Raji (cell line): Measurements from ENCODE around the gene UQCC2.

Source experiments
- POLR2A ChIP-seq: IDR thresholded peaks from 2 replicates; pipeline ENCODE4 v1.6.1; 2011; ENCODE audit warnings: low read depth, low read length, control low read depth; ENCODE audit not compliant: insufficient read depth

Gene UQCC2

GRCh38 chr6:33670086-33670660 is 41.3 kb downstream of the UQCC2 start:
- no peak for TF ChIP-seq POLR2A

- no peak for TF ChIP-seq POLR2A
Observed at GRCh38 chr6:33668914-33669313, 42.6 kb downstream of the UQCC2 start.

DNA sequence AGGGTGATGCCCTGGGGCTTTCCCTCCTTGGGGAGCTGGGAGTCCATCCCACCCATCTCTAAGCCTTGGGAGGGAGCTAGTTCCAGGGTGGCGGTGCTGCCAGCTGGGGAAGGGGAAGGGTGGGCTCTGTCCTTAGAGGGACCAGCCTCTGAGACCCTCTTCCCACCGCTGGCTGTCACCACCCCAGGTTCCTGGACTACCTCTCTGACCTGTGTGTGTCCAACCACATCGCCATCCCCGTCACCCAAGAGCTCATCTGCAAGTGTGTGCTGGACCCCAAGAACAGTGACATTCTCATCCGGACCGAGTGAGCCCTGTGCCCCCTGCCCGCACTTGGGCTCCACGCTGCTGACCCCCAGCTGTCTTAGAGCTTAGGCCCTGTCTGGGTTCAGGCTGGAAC is 43.2 kb downstream of the UQCC2 start:
- TF ChIP-seq POLR2A = no peak

DNA sequence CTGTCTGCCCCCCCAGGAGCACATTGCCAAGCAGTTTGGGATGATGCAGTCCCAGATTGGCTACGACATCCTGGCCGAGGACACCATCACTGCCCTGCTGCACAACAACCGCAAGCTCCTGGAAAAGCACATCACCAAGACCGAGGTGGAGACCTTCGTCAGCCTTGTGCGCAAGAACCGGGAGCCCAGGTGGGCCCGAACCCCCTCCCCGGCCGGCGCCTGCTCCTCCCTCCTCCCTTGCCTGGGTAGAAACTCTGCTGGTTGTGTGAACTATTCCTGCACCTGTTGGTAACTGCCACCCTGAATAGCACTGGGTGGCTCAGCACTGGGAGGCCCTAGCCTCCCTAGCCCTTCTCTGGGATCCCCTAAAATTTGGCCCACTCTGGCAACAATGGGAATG is 43.7 kb downstream of the UQCC2 start:
- TF ChIP-seq POLR2A = no peak

GRCh38 chr6:33667072-33667471 is 44.4 kb downstream of the UQCC2 start:
- no peak for TF ChIP-seq POLR2A

- TF ChIP-seq POLR2A = no peak
Observed at GRCh38 chr6:33665957-33666356, 45.5 kb downstream of the UQCC2 start.

DNA sequence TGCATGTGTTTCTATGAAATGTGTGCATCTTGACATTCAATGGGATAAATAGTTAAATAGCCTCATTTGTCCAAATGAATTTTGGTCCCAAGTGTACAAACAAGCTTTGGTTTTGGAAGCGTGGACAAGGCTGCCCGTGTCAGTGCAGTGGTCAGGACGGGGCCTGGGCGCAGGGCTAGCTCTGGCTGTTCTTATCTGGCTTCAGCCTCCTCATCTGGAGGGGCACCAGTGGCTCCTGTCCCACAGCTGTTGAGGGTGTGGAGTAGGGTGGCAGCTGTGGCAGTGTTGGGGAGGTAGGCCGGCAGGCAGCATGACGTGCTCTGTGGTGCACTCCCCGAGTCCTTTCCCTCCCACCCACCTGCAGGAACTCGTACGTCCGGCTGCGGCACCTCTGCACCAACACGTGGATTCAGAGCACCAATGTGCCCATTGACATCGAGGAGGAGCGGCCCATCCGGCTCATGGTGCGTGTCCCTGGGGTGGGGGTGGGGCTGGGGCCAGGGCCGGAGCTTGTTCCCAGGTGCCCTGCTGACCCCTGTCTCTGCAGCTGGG is 46.9 kb downstream of the UQCC2 start:
- TF ChIP-seq POLR2A = no peak

GRCh38 chr6:33663727-33664449 is 47.6 kb downstream of the UQCC2 start:
- TF ChIP-seq POLR2A = no peak

GRCh38 chr6:33663028-33663427 is 48.5 kb downstream of the UQCC2 start:
- TF ChIP-seq POLR2A = no peak

- TF ChIP-seq POLR2A = no peak
Observed at GRCh38 chr6:33662318-33662717, 49.2 kb downstream of the UQCC2 start.

GRCh38 chr6:33661106-33661838 is 50.2 kb downstream of the UQCC2 start:
- TF ChIP-seq POLR2A = no peak

GRCh38 chr6:33659986-33660385 is 51.5 kb downstream of the UQCC2 start:
- TF ChIP-seq POLR2A = no peak

DNA sequence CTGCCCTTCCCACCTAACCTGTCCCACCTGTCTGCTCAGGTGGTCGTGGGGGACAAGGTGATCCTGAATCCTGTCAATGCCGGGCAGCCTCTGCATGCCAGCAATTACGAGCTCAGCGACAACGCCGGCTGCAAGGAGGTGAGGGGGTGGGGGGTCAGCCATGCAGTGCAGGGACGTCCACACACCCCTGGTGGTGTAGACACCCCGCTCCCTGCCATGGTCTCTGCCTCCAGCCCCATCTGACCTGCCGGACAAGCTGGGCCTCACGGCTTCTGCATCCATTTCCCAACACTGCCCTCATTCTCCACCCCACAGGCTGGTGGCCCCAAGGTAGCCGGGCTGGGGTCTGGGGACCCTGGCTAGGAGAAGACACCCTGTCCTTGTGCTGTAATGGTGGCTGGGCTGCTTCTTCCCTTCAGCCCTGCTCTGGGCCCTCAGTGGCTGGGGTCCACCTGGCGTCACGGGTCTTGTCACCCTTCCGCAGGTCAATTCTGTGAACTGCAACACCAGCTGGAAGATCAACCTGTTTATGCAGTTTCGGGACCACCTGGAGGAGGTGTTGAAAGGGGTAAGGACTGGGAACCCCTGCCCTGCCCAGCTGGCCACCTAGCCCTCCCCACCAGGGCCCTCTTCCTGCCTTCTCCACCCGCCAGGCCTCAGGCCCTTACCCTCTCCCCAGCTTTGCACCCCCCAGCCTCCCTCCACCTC is 52.4 kb downstream of the UQCC2 start:
- TF ChIP-seq POLR2A = no peak

GRCh38 chr6:33656844-33657243 is 54.7 kb downstream of the UQCC2 start:
- TF ChIP-seq POLR2A = no peak

GRCh38 chr6:33654831-33655554 is 56.5 kb downstream of the UQCC2 start:
- TF ChIP-seq POLR2A = no peak

DNA sequence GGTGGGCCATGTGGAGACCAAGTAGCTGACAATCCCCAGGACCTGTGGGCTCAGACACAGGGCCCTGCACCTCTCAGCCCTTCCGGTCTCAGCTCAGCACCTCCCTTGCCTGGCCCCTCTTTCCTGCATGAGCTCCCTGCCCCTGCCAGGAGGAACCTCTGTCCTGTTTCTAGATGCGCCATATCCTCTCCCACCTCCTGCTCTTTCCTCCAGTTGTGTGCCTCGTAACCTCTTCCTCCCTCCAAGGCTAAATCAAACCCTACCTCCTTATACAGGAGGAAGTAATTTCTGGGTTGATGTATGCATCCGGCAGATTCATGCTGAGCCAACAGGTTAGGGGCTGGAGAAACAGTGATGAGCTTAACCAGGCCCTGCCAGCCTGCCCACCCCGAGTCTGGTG is 59.5 kb downstream of the UQCC2 start:
- TF ChIP-seq POLR2A = no peak
